NCI-H446 treated with DMSO at 0.1 percent for 48 hours (cell line): ENCODE measurements around the gene PLP1.

Experiments
- DNase-seq: peaks from one replicate; lab custom pipeline; 2025; lab: John Stamatoyannopoulos, UW

Gene PLP1

GRCh38 chrX:103830848-103831247 is 54.2 kb downstream of the PLP1 start:
- DNase-seq: no peak

DNA sequence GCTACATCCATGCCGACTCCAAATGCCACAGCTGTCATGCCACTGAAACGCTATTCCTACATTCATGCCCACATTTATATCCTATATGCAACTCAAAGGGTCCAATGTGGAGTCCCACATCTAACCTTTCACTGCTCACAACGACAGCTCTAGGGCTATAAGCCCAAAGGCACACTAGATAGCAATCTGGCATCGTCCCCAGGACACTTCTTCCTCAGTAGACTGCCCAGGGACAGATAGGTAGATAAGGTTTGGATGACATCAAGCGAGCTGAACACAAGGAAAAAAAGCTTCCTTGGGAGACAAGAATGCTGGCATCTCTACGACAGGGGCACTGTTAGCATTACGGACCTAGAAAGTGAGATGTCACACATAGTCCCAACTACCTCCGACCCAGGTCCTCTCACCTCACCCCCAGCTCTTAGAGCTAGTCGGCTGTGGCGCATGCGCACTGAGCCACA is 54.7 kb downstream of the PLP1 start:
- DNase-seq: no peak

GRCh38 chrX:103831803-103832544 is 55.3 kb downstream of the PLP1 start, which contains the start of gene RAB9B:
TSS of gene RAB9B (minus strand) at chrX:103832257. CDS start at chrX:103825784, 6,473 bp downstream.
- no peak for DNase-seq

DNA sequence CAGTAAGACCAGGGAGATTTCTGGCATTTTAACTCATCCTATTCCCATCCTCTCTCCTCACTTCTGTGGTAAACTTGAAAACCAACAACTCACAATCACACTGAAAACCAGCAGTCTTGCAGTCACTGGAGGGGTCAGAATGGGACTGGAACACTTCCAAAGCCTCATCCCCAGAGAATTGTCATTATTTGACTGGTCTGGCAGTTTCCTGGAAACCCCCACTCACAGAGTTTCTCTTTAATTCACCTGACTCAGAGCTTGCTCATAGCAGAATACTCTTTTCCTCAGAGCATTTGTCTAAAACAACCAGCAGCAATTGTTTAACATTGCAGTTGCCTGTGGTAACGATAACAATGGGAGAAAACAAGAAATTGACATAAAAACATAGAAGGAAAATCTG is 62.8 kb downstream of the PLP1 start:
- no peak for DNase-seq
